Neural progenitor cell (in vitro differentiated cells): Measurements from ENCODE around the gene FYB2. TPM values are rescaled to one million over a fixed set of nuclear protein-coding genes. Genes with fewer than 3 reads are reported as not detected.

Source experiments
- DNase-seq: peaks from one replicate; pipeline ENCODE4 v3.0.0-alpha.2; 2016; ENCODE audit warnings: low spot score
- H2AFZ ChIP-seq: fragments of 200-600 bp; sonication (generic); replicated peaks from 2 replicates; pipeline ENCODE4 v1.6.1; 2016; ENCODE audit warnings: antibody characterized with exemption
- H3F3A ChIP-seq: fragments of 200-600 bp; sonication (generic); 2 replicates; pipeline ENCODE4 v1.6.1; 2016; ENCODE audit warnings: antibody characterized with exemption, low read depth
- H3K27ac ChIP-seq: fragments of 200-600 bp; sonication (generic); 2 replicates; pipeline ENCODE4 v1.5.1; 2016; ENCODE audit warnings: mild to moderate bottlenecking
- H3K27me3 ChIP-seq: fragments of 200-600 bp; sonication (generic); 2 replicates; pipeline ENCODE4 v1.6.1; 2016; ENCODE audit warnings: mild to moderate bottlenecking, moderate library complexity
- H3K36me3 ChIP-seq: fragments of 200-600 bp; sonication (generic); 2 replicates; pipeline ENCODE4 v1.5.1; 2016
- H3K4me1 ChIP-seq: fragments of 200-600 bp; sonication (generic); 2 replicates; pipeline ENCODE4 v1.6.1; 2016; ENCODE audit warnings: mixed run types
- H3K4me2 ChIP-seq: fragments of 200-600 bp; sonication (generic); 2 replicates; pipeline ENCODE4 v1.6.1; 2016
- H3K4me3 ChIP-seq: fragments of 200-600 bp; sonication (generic); 2 replicates; pipeline ENCODE4 v1.5.1; 2016
- H3K79me2 ChIP-seq: fragments of 200-600 bp; sonication (generic); 2 replicates; pipeline ENCODE4 v1.6.1; 2016; ENCODE audit warnings: low read depth
- H3K9ac ChIP-seq: fragments of 200-600 bp; sonication (generic); 2 replicates; pipeline ENCODE4 v1.6.1; 2016
- H3K9me3 ChIP-seq: fragments of 200-600 bp; sonication (generic); 2 replicates; pipeline ENCODE4 v1.5.1; 2016; ENCODE audit warnings: low read depth
- H4K20me1 ChIP-seq: fragments of 200-600 bp; sonication (generic); 2 replicates; pipeline ENCODE4 v1.6.1; 2016; ENCODE audit warnings: low read depth
- H3K27ac Mint-ChIP-seq: 3 replicates; pipeline ENCODE4 v1.8.0; 2021; ENCODE audit warnings: mixed read lengths
- H3K27me3 Mint-ChIP-seq: 2 replicates; pipeline ENCODE4 v1.8.0; 2022; ENCODE audit warnings: low read depth, mild to moderate bottlenecking, inconsistent platforms, moderate library complexity, mixed read lengths; ENCODE audit not compliant: insufficient read depth
- H3K36me3 Mint-ChIP-seq: 3 replicates; pipeline ENCODE4 v1.8.0; 2021; ENCODE audit warnings: mixed read lengths
- H3K4me1 Mint-ChIP-seq: 3 replicates; pipeline ENCODE4 v1.8.0; 2021; ENCODE audit warnings: mixed read lengths
- H3K4me3 Mint-ChIP-seq: 3 replicates; pipeline ENCODE4 v1.8.0; 2021; ENCODE audit warnings: mild to moderate bottlenecking, moderate library complexity, mixed read lengths
- H3K9me3 Mint-ChIP-seq: 3 replicates; pipeline ENCODE4 v1.8.0; 2020; ENCODE audit warnings: mixed read lengths
- EZH2 ChIP-seq: fragments of 200-600 bp; sonication (generic); IDR thresholded peaks from 2 replicates; pipeline ENCODE4 v1.6.1; 2017; ENCODE audit warnings: antibody characterized with exemption, mild to moderate bottlenecking, moderate library complexity
- EZH2phosphoT487 ChIP-seq: fragments of 200-600 bp; sonication (generic); IDR thresholded peaks from 2 replicates; pipeline ENCODE4 v1.6.1; 2017; ENCODE audit warnings: antibody characterized with exemption
- total RNA-seq: library from RNA; depleted of rRNA; stranded (reverse); fragments of >200 nt; gene quantifications from 2 replicates; pipeline ENCODE4 v1.2.3, GENCODE V29; 2015; ENCODE audit warnings: low replicate concordance
- TF ChIP-seq, protein P1 (sequence below): fragments of 200-600 bp; sonication (generic); IDR thresholded peaks from 2 replicates; pipeline ENCODE4 v1.5.1; 2017; ENCODE audit warnings: antibody characterized with exemption, mild to moderate bottlenecking

The FYB2 gene
- total RNA-seq, 1 donor from 2014 or later: 8.9 TPM

DNA sequence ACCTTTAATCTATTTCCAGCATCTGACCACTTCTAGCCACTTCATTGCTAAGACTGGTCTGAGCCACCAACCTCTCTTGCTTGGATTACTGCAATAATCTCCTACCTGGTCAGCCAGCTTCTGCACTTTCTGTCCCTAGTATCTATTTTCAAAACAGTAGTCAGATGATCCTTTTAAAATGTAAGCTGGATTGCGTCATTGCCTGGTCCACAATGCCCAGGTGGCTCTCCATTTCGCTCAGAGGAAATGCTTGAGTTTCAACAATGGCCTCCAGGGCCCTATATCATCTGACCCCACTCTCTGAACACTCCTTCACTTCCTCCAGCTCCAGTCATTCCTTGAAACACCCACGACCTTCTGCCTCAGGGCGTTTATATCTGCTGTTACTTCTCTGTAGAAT lies 2.3 kb downstream of the FYB2 start:
- Mint-ChIP-seq H3K27me3 (peaks cover 6% of the 10 kb centered on the region), H3K4me3 (no peak overlapping the region), H3K27ac (no peak overlapping the region), H3K9me3 (peaks cover 8% of the 10 kb centered on the region), H3K36me3 (no peaks in the 10 kb centered on the region), H3K4me1 (peaks cover 33% of the 10 kb centered on the region)
- H3K4me1 ChIP-seq: peaks cover 36% of the 10 kb centered on the region
- no peak overlapping the region for H2AFZ ChIP-seq
- H3K4me3 ChIP-seq: no peak overlapping the region
- H3F3A ChIP-seq: peaks cover 19% of the 10 kb centered on the region
- H3K36me3 ChIP-seq: no peaks in the 10 kb centered on the region
- DNase-seq: no peak
- H4K20me1 ChIP-seq: no peaks in the 10 kb centered on the region
- H3K9me3 ChIP-seq: no peaks in the 10 kb centered on the region
- no peak overlapping the region for H3K4me2 ChIP-seq
- no peaks in the 10 kb centered on the region for H3K27me3 ChIP-seq
- TF ChIP-seq, protein P1, sequence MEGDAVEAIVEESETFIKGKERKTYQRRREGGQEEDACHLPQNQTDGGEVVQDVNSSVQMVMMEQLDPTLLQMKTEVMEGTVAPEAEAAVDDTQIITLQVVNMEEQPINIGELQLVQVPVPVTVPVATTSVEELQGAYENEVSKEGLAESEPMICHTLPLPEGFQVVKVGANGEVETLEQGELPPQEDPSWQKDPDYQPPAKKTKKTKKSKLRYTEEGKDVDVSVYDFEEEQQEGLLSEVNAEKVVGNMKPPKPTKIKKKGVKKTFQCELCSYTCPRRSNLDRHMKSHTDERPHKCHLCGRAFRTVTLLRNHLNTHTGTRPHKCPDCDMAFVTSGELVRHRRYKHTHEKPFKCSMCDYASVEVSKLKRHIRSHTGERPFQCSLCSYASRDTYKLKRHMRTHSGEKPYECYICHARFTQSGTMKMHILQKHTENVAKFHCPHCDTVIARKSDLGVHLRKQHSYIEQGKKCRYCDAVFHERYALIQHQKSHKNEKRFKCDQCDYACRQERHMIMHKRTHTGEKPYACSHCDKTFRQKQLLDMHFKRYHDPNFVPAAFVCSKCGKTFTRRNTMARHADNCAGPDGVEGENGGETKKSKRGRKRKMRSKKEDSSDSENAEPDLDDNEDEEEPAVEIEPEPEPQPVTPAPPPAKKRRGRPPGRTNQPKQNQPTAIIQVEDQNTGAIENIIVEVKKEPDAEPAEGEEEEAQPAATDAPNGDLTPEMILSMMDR: no peak
- TF ChIP-seq EZH2phosphoT487 (no peak), EZH2 (no peak)
- no peak overlapping the region for H3K27ac ChIP-seq
- H3K79me2 ChIP-seq: no peaks in the 10 kb centered on the region
- no peak overlapping the region for H3K9ac ChIP-seq

DNA sequence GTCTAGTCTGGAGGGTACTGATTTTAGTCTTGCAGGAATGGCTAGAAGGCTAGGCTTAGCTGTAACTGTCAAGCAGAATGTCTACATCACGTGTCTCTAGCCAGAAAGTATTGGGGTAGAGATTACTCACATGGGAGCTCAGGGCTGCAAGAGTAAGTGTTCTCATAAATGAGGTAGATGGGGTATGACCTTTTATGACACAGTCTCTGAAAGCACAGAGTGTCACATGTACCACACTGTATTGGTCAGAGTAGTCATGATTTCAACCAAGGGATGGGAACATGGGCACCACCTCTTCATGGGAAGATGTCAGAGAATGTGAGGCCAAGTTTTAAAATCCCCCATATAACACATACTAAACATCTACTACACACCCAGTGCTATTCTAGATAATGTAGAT lies 2.9 kb downstream of the FYB2 start:
- no peaks in the 10 kb centered on the region for H3K36me3 Mint-ChIP-seq
- no peak overlapping the region for H3K4me3 ChIP-seq
- no peak overlapping the region for H3K27ac ChIP-seq
- no peaks in the 10 kb centered on the region for H3K79me2 ChIP-seq
- no peak overlapping the region for H3K9ac ChIP-seq
- no peak overlapping the region for H3K27ac Mint-ChIP-seq
- H3K4me2 ChIP-seq: no peak overlapping the region
- peaks cover 42% of the 10 kb centered on the region for H3K4me1 ChIP-seq
- peaks cover 8% of the 10 kb centered on the region for H3K9me3 Mint-ChIP-seq
- H3K4me3 Mint-ChIP-seq: no peak overlapping the region
- no peaks in the 10 kb centered on the region for H3K27me3 ChIP-seq
- H2AFZ ChIP-seq: no peak overlapping the region
- H3K36me3 ChIP-seq: no peaks in the 10 kb centered on the region
- no peak for DNase-seq
- peaks cover 34% of the 10 kb centered on the region for H3K4me1 Mint-ChIP-seq
- H3K9me3 ChIP-seq: no peaks in the 10 kb centered on the region
- H3K27me3 Mint-ChIP-seq: peaks cover 5% of the 10 kb centered on the region
- no peak for TF ChIP-seq EZH2
- TF ChIP-seq, protein P1: no peak
- no peak for TF ChIP-seq EZH2phosphoT487
- peaks cover 19% of the 10 kb centered on the region for H3F3A ChIP-seq
- H4K20me1 ChIP-seq: no peaks in the 10 kb centered on the region

DNA sequence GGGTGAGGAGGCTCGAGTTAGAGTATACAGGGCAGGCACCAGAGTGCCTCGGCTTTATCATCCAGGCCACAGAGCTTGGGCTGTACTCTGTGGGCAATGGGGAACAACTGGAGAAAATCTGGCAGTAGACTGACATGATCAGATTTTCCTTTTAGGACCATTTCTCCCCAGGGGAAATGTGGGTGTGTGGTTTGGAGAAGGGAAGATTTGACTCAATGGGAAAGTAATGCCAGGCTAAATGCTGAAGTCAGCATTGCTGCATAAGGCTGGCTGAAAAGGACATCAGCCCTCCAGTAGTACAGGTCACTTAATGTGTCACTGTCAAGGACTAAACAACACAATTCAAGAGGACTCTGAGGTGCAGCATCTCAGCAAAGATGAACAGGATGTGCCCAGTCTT lies 5.0 kb downstream of the FYB2 start:
- Histone ChIP-seq H3K27ac (no peak overlapping the region), H3K4me3 (no peak overlapping the region), H3K4me1 (peaks cover 37% of the 10 kb centered on the region), H2AFZ (no peak overlapping the region), H3F3A (peaks cover 3% of the 10 kb centered on the region), H3K9ac (no peak overlapping the region), H4K20me1 (no peaks in the 10 kb centered on the region), H3K36me3 (no peaks in the 10 kb centered on the region), H3K4me2 (no peak overlapping the region), H3K79me2 (no peaks in the 10 kb centered on the region), H3K9me3 (no peaks in the 10 kb centered on the region), H3K27me3 (no peaks in the 10 kb centered on the region)
- H3K4me1 Mint-ChIP-seq: peaks cover 28% of the 10 kb centered on the region
- no peak overlapping the region for H3K4me3 Mint-ChIP-seq
- peaks cover 6% of the 10 kb centered on the region for H3K27me3 Mint-ChIP-seq
- TF ChIP-seq EZH2phosphoT487 (no peak), EZH2 (no peak)
- TF ChIP-seq, protein P1: no peak
- no peaks in the 10 kb centered on the region for H3K36me3 Mint-ChIP-seq
- DNase-seq: no peak
- H3K27ac Mint-ChIP-seq: peak overlapping the region; percentile 48
- H3K9me3 Mint-ChIP-seq: peaks cover 8% of the 10 kb centered on the region
